H9 (cell line): ENCODE data around the gene MGLL. TPM values are rescaled to one million over a fixed set of nuclear protein-coding genes. Genes with fewer than 3 reads are reported as not detected.

Source experiments
- DNase-seq: peaks from one replicate; pipeline ENCODE4 v3.0.0-alpha.2; 2017
- H2AFZ ChIP-seq: one replicate; pipeline ENCODE4 v1.6.1; 2013; ENCODE audit warnings: mild to moderate bottlenecking, low read length, control low read depth, moderate library complexity
- H2AK5ac ChIP-seq: 2 replicates; pipeline ENCODE4 v1.6.1; 2013; ENCODE audit warnings: low read length, control low read depth, mixed read lengths; ENCODE audit not compliant: insufficient read length
- H2BK120ac ChIP-seq: one replicate; pipeline ENCODE4 v1.6.1; 2013; ENCODE audit warnings: low read depth, mild to moderate bottlenecking, low read length, control low read depth, inconsistent platforms; ENCODE audit not compliant: poor library complexity, severe bottlenecking
- H2BK12ac ChIP-seq: 2 replicates; pipeline ENCODE4 v1.6.1; 2013; ENCODE audit warnings: low read length, control low read depth, mixed read lengths, low read depth; ENCODE audit not compliant: insufficient read length
- H2BK15ac ChIP-seq: 2 replicates; pipeline ENCODE4 v1.6.1; 2013; ENCODE audit warnings: low read depth, low read length, control low read depth
- H2BK20ac ChIP-seq: one replicate; pipeline ENCODE4 v1.6.1; 2013; ENCODE audit warnings: low read depth, mild to moderate bottlenecking, low read length, control low read depth, inconsistent platforms; ENCODE audit not compliant: poor library complexity, severe bottlenecking
- H2BK5ac ChIP-seq: 2 replicates; pipeline ENCODE4 v1.6.1; 2013; ENCODE audit warnings: low read length, control low read depth, mixed read lengths; ENCODE audit not compliant: insufficient read length
- H3K14ac ChIP-seq: 2 replicates; pipeline ENCODE4 v1.6.1; 2013; ENCODE audit warnings: low read length, control low read depth; ENCODE audit not compliant: insufficient read depth
- H3K18ac ChIP-seq: 2 replicates; pipeline ENCODE4 v1.6.1; 2013; ENCODE audit warnings: low read depth, mild to moderate bottlenecking, mixed read lengths, low read length, control low read depth; ENCODE audit not compliant: insufficient read length
- H3K23ac ChIP-seq: 2 replicates; pipeline ENCODE4 v1.6.1; 2013; ENCODE audit warnings: low read length, control low read depth, mixed read lengths, low read depth; ENCODE audit not compliant: insufficient read length
- H3K23me2 ChIP-seq: 2 replicates; pipeline ENCODE4 v1.6.1; 2013; ENCODE audit warnings: low read depth, mild to moderate bottlenecking, mixed read lengths, low read length, control low read depth; ENCODE audit not compliant: insufficient read length, poor library complexity, severe bottlenecking
- H3K27ac ChIP-seq: 2 replicates; pipeline ENCODE4 v1.5.1; 2013; ENCODE audit warnings: low read length, control low read depth, mixed read lengths, low read depth; ENCODE audit not compliant: insufficient read length
- H3K27me3 ChIP-seq: 2 replicates; pipeline ENCODE4 v1.6.1; 2013; ENCODE audit warnings: low read length, control low read depth, inconsistent platforms; ENCODE audit not compliant: insufficient read depth
- H3K4ac ChIP-seq: 2 replicates; pipeline ENCODE4 v1.6.1; 2013; ENCODE audit warnings: low read depth, mild to moderate bottlenecking, control low read depth, inconsistent platforms, low read length, moderate library complexity
- H3K4me1 ChIP-seq: 2 replicates; pipeline ENCODE4 v1.6.1; 2013; ENCODE audit warnings: low read length, control low read depth, inconsistent platforms; ENCODE audit not compliant: insufficient read depth
- H3K4me2 ChIP-seq: 2 replicates; pipeline ENCODE4 v1.6.1; 2013; ENCODE audit warnings: low read length, control low read depth, mixed read lengths; ENCODE audit not compliant: insufficient read length, insufficient read depth
- H3K56ac ChIP-seq: 2 replicates; pipeline ENCODE4 v1.6.1; 2013; ENCODE audit warnings: low read depth, mild to moderate bottlenecking, mixed read lengths, low read length, control low read depth; ENCODE audit not compliant: insufficient read length
- H3K79me1 ChIP-seq: 2 replicates; pipeline ENCODE4 v1.6.1; 2013; ENCODE audit warnings: low read depth, mild to moderate bottlenecking, moderate library complexity, low read length, control low read depth, inconsistent platforms; ENCODE audit not compliant: insufficient read depth, poor library complexity, severe bottlenecking
- H3K79me2 ChIP-seq: 2 replicates; pipeline ENCODE4 v1.6.1; 2013; ENCODE audit warnings: low read length, control low read depth, inconsistent platforms; ENCODE audit not compliant: insufficient read depth
- H3K9ac ChIP-seq: 2 replicates; pipeline ENCODE4 v1.6.1; 2013; ENCODE audit warnings: low read length, control low read depth, mixed read lengths; ENCODE audit not compliant: insufficient read length; ENCODE audit errors: extremely low read depth
- H3K9me3 ChIP-seq: one replicate; pipeline ENCODE4 v1.6.1; 2013; ENCODE audit warnings: low read depth, low read length, inconsistent platforms; ENCODE audit not compliant: control insufficient read depth
- H3T11ph ChIP-seq: one replicate; pipeline ENCODE4 v1.6.1; 2013; ENCODE audit warnings: mild to moderate bottlenecking, low read length, control low read depth, inconsistent platforms
- H4K20me1 ChIP-seq: one replicate; pipeline ENCODE4 v1.6.1; 2013; ENCODE audit not compliant: control insufficient read depth, insufficient read length, insufficient read depth
- H4K5ac ChIP-seq: 2 replicates; pipeline ENCODE4 v1.6.1; 2013; ENCODE audit warnings: low read depth, mild to moderate bottlenecking, mixed read lengths, low read length, control low read depth; ENCODE audit not compliant: insufficient read length
- H4K8ac ChIP-seq: replicated peaks from 2 replicates; pipeline ENCODE4 v1.6.1; 2013; ENCODE audit warnings: low read length, control low read depth, mixed read lengths, low read depth; ENCODE audit not compliant: insufficient read length
- H4K91ac ChIP-seq: 2 replicates; pipeline ENCODE4 v1.6.1; 2013; ENCODE audit warnings: low read depth, mild to moderate bottlenecking, moderate library complexity, mixed read lengths, low read length, control low read depth; ENCODE audit not compliant: insufficient read length
- H3K27ac Mint-ChIP-seq, 3 experiments: 2 replicates in 2 of 3; 3 replicates in 1 of 3; pipeline ENCODE4 v1.8.0; 2020 to 2021; ENCODE audit warnings: mixed read lengths in 3 of 3, mild to moderate bottlenecking in 1 of 3, moderate library complexity in 1 of 3
- H3K27me3 Mint-ChIP-seq: 2 replicates; pipeline ENCODE4 v1.8.0; 2021; ENCODE audit warnings: low read depth, mild to moderate bottlenecking, moderate library complexity, mixed read lengths
- H3K36me3 Mint-ChIP-seq, 3 experiments: 2 replicates in 2 of 3; 3 replicates in 1 of 3; pipeline ENCODE4 v1.8.0; 2020 to 2021; ENCODE audit warnings: low read depth in 3 of 3, mixed read lengths in 3 of 3; ENCODE audit not compliant: insufficient read depth in 1 of 3
- H3K4me1 Mint-ChIP-seq, 2 experiments: 2 replicates each; pipeline ENCODE4 v1.8.0; 2020; ENCODE audit warnings: mixed read lengths in 2 of 2
- H3K4me3 Mint-ChIP-seq, 2 experiments: 2 replicates in 1 of 2; 3 replicates in 1 of 2; pipeline ENCODE4 v1.8.0; 2020 to 2021; ENCODE audit warnings: mild to moderate bottlenecking in 2 of 2, mixed read lengths in 2 of 2, moderate library complexity in 1 of 2
- H3K9me3 Mint-ChIP-seq, 2 experiments: 2 replicates in 1 of 2; 3 replicates in 1 of 2; pipeline ENCODE4 v1.8.0; 2020; ENCODE audit warnings: mild to moderate bottlenecking in 2 of 2, mixed read lengths in 2 of 2, moderate library complexity in 1 of 2
- WGBS: extraction: QIAGEN DNeasy Blood & Tissue Kit; methylation state at CpG from one replicate; pipeline ENCODE4 v1.1.7; 2013; ENCODE audit warnings: missing lambda C conversion rate, low lambda C conversion rate, mixed read lengths; ENCODE audit not compliant: insufficient read length; ENCODE audit errors: extremely low coverage; 5-methylcytosine and 5-hydroxymethylcytosine counted together
- total RNA-seq: library from RNA; stranded (reverse); gene quantifications from 2 replicates; pipeline ENCODE4 v1.2.1, GENCODE V29; 2021
- TF ChIP-seq, protein P1 (sequence below): fragments of 200-600 bp; sonication (generic); conservative IDR thresholded peaks from 3 replicates; pipeline ENCODE4 v1.8.0; 2021; ENCODE audit warnings: antibody characterized with exemption, mild to moderate bottlenecking

Gene MGLL
- total RNA-seq, 1 experiment from 2014 or later, result 0.11 TPM

DNA sequence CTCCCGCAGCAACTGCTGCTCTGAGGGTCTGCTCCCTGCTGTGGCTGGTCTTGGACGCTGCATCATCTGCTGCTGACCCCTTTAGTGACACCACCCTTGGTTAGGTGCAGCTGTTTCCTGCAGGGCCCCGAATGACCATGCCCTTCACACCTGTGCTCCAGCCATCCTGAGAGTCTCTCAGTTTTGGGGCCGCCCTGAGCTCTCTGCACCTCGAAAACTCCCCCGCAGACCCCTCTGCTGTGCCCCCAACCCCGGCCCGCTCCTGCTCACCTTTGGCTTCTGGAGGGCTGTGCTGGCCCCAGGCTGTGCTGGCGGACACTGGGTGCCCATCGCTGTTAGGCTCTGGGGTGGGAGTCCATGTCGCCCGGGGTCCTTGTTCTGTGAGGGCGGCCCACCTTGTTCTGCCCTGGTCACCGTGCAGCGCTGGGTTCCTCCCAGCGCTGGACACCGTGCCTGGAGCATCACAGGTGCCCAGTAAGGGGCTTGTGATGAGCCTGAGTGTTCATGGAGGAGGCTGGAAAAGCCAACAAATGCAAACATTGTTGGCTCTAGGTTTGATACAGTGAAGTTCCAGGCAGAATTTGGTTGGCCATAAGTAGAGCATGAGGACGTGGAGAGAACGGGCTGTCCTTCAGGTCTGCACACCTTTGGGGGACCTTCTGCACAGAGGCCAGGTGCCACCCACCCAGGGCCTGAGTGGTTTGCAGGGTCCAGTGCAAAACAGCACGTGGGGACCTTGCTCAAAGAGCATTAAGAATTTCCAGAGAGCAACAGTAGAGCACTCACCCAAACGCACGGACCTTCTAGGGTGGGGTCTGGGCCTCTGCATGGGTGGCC, 137.2 kb downstream of the MGLL start:
- Histone ChIP-seq H3K79me2 (no peaks in the 10 kb centered on the region), H3K27ac (no peak overlapping the region), H3K18ac (no peak overlapping the region), H3K9me3 (no peaks in the 10 kb centered on the region), H3K14ac (no peak overlapping the region), H3K23me2 (no peaks in the 10 kb centered on the region), H4K8ac (no peak overlapping the region), H3K9ac (no peak overlapping the region), H3K23ac (no peak overlapping the region), H3K4me2 (no peak overlapping the region), H2BK15ac (no peak overlapping the region), H4K5ac (no peak overlapping the region), H2AFZ (no peak overlapping the region), H2AK5ac (no peak overlapping the region), H3K4ac (no peak overlapping the region), H2BK5ac (no peak overlapping the region), H3K27me3 (no peaks in the 10 kb centered on the region; the same call in 1 of the 2 replicates), H3K56ac (no peak overlapping the region), H2BK12ac (no peak overlapping the region), H2BK20ac (no peak overlapping the region), H4K20me1 (no peaks in the 10 kb centered on the region), H4K91ac (no peak overlapping the region), H3T11ph (no peak overlapping the region), H2BK120ac (no peak overlapping the region), H3K79me1 (no peaks in the 10 kb centered on the region), H3K4me1 (no peaks in the 10 kb centered on the region; the same call in 1 of the 2 replicates)
- TF ChIP-seq, protein P1, sequence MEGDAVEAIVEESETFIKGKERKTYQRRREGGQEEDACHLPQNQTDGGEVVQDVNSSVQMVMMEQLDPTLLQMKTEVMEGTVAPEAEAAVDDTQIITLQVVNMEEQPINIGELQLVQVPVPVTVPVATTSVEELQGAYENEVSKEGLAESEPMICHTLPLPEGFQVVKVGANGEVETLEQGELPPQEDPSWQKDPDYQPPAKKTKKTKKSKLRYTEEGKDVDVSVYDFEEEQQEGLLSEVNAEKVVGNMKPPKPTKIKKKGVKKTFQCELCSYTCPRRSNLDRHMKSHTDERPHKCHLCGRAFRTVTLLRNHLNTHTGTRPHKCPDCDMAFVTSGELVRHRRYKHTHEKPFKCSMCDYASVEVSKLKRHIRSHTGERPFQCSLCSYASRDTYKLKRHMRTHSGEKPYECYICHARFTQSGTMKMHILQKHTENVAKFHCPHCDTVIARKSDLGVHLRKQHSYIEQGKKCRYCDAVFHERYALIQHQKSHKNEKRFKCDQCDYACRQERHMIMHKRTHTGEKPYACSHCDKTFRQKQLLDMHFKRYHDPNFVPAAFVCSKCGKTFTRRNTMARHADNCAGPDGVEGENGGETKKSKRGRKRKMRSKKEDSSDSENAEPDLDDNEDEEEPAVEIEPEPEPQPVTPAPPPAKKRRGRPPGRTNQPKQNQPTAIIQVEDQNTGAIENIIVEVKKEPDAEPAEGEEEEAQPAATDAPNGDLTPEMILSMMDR, result no peak
- Mint-ChIP-seq H3K36me3 (no peaks in the 10 kb centered on the region), H3K9me3 (no peaks in the 10 kb centered on the region), H3K4me3 (no peak overlapping the region), H3K4me1 (peaks cover 13 to 15% of the 10 kb centered on the region in 2 experiments), H3K27ac (no peak overlapping the region), H3K27me3 (no peaks in the 10 kb centered on the region; the same call in 1 of the 2 replicates)
- WGBS, result no CpG with 5 or more reads among the region's 22 CpGs
- DNase-seq, result peak; percentile 23
